HFFc6 (cell line): Measurements from ENCODE around the gene TUBB1. TPM values are rescaled to one million over a fixed set of nuclear protein-coding genes. Genes with fewer than 3 reads are reported as not detected.

Experiments used
- DNase-seq: peaks from one replicate; pipeline ENCODE4 v3.0.0-alpha.2; 2018
- H3K27ac Mint-ChIP-seq: 2 replicates; pipeline ENCODE4 v1.8.0; 2020; ENCODE audit warnings: mild to moderate bottlenecking, mixed read lengths
- H3K27me3 Mint-ChIP-seq: 2 replicates; pipeline ENCODE4 v1.8.0; 2021; ENCODE audit warnings: mild to moderate bottlenecking, moderate library complexity, mixed read lengths; ENCODE audit not compliant: insufficient read depth
- H3K36me3 Mint-ChIP-seq: 2 replicates; pipeline ENCODE4 v1.8.0; 2021; ENCODE audit warnings: low read depth, mixed read lengths
- H3K4me1 Mint-ChIP-seq: 2 replicates; pipeline ENCODE4 v1.8.0; 2020; ENCODE audit warnings: low read depth, mixed read lengths
- H3K4me3 Mint-ChIP-seq: 2 replicates; pipeline ENCODE4 v1.8.0; 2020; ENCODE audit warnings: mild to moderate bottlenecking, moderate library complexity, mixed read lengths
- H3K9me3 Mint-ChIP-seq: 2 replicates; pipeline ENCODE4 v1.8.0; 2020; ENCODE audit warnings: mild to moderate bottlenecking, mixed read lengths
- CTCF ChIP-seq: fragments of 200-600 bp; sonication (generic); IDR thresholded peaks from 2 replicates; pipeline ENCODE4 v1.5.0; 2021; ENCODE audit warnings: antibody characterized with exemption, mild to moderate bottlenecking
- total RNA-seq, 6 experiments: library from RNA; stranded (reverse); fragmentation: NEBNext Ultra II Directional; extraction: Animal tissue kit (Norgen Biotek cat#: 25700); gene quantifications; 2 replicates in 1 of 6; 3 replicates in 5 of 6; pipeline ENCODE4 v1.2.3, GENCODE V29; 2021

The TUBB1 gene
- total RNA-seq, 6 experiments from 2014 or later, result not detected

- H3K27me3 Mint-ChIP-seq, result no peaks in the 10 kb centered on the region; the same call in none of the 2 replicates
- no peaks in the 10 kb centered on the region for H3K9me3 Mint-ChIP-seq
- H3K27ac Mint-ChIP-seq, result no peak overlapping the region
- no peak overlapping the region for H3K4me3 Mint-ChIP-seq
- H3K36me3 Mint-ChIP-seq, result peaks cover 42% of the 10 kb centered on the region
- no peak for DNase-seq
- TF ChIP-seq CTCF, result no peak
- peaks cover 22% of the 10 kb centered on the region for H3K4me1 Mint-ChIP-seq
These were observed 32.8 kb upstream of the TUBB1 start for GRCh38 chr20:58986286-58986967.

- TF ChIP-seq CTCF, result no peak
- no peak overlapping the region for H3K27ac Mint-ChIP-seq
- H3K36me3 Mint-ChIP-seq, result peaks cover 46% of the 10 kb centered on the region
- H3K27me3 Mint-ChIP-seq, result no peaks in the 10 kb centered on the region; the same call in none of the 2 replicates
- peaks cover 22% of the 10 kb centered on the region for H3K4me1 Mint-ChIP-seq
- no peak overlapping the region for H3K4me3 Mint-ChIP-seq
- no peaks in the 10 kb centered on the region for H3K9me3 Mint-ChIP-seq
- DNase-seq, result no peak
These were observed 32.2 kb upstream of the TUBB1 start for GRCh38 chr20:58986968-58987517.

GRCh38 chr20:58987790-58988564 is 31.3 kb upstream of the TUBB1 start:
- no peak for DNase-seq
- H3K9me3 Mint-ChIP-seq, result no peaks in the 10 kb centered on the region
- TF ChIP-seq CTCF, result no peak
- H3K36me3 Mint-ChIP-seq, result peaks cover 39% of the 10 kb centered on the region
- no peaks in the 10 kb centered on the region; the same call in none of the 2 replicates for H3K27me3 Mint-ChIP-seq
- no peak overlapping the region for H3K27ac Mint-ChIP-seq
- H3K4me3 Mint-ChIP-seq, result no peak overlapping the region
- peaks cover 14% of the 10 kb centered on the region for H3K4me1 Mint-ChIP-seq

- peaks cover 39% of the 10 kb centered on the region for H3K36me3 Mint-ChIP-seq
- no peaks in the 10 kb centered on the region for H3K9me3 Mint-ChIP-seq
- TF ChIP-seq CTCF, result no peak
- H3K27me3 Mint-ChIP-seq, result no peaks in the 10 kb centered on the region; the same call in none of the 2 replicates
- DNase-seq, result no peak
- no peak overlapping the region for H3K27ac Mint-ChIP-seq
- no peak overlapping the region for H3K4me3 Mint-ChIP-seq
- peaks cover 13% of the 10 kb centered on the region for H3K4me1 Mint-ChIP-seq
These were observed 30.7 kb upstream of the TUBB1 start for GRCh38 chr20:58988565-58988882.

GRCh38 chr20:58989196-58989595 is 30.0 kb upstream of the TUBB1 start:
- Mint-ChIP-seq H3K27me3 (no peaks in the 10 kb centered on the region; the same call in none of the 2 replicates), H3K36me3 (peaks cover 45% of the 10 kb centered on the region), H3K4me3 (no peak overlapping the region), H3K4me1 (peaks cover 6% of the 10 kb centered on the region), H3K9me3 (no peaks in the 10 kb centered on the region), H3K27ac (no peak overlapping the region)
- no peak for TF ChIP-seq CTCF
- DNase-seq, result no peak
